HepG2 (cell line): Measurements from ENCODE around the gene BRIP1. TPM values are rescaled to one million over a fixed set of nuclear protein-coding genes. Genes with fewer than 3 reads are reported as not detected.

ENCODE experiments used
- ATAC-seq: fragments of 200-7000 bp; cut with Tn5 transposase; 3 replicates; pipeline ENCODE4 v1.9.1; 2020; ENCODE audit warnings: mild to moderate bottlenecking, moderate library complexity
- BruUV-seq: library from RNA; stranded (reverse); fragments of 400-500 nt; replicated peaks from 2 replicates; lab custom pipeline; 2021; lab: Mats Ljungman, UMichigan
- CTCF ChIA-PET: fragments of 300-600 bp; formaldehyde crosslinking; extraction: SDS; loops from one replicate; lab custom pipeline; 2021; ENCODE audit warnings: low total read pairs, inconsistent platforms, low intra/inter-chr PET ratio; lab: Yijun Ruan, JAX
- POLR2A ChIA-PET: fragments of 350-600 bp; sonication (Branson Sonifier 250); formaldehyde crosslinking; loops from one replicate; lab custom pipeline; 2020; ENCODE audit warnings: antibody characterized with exemption, inconsistent platforms; lab: Yijun Ruan, JAX
- DNase-seq: peaks from one replicate; pipeline ENCODE4 v3.0.0-alpha.2; 2015; ENCODE audit warnings: low spot score
- FAIRE-seq: peaks from 3 replicates; lab custom pipeline; 2011; peaks lifted over from hg19 to GRCh38; lab: Jason Lieb, UNC
- H2AFZ ChIP-seq: one replicate; pipeline ENCODE4 v1.6.1; 2011; ENCODE audit warnings: low read length, inconsistent platforms
- H3K27ac ChIP-seq: fragments of 300-600 bp; 3 replicates; pipeline ENCODE4 v1.8.0; 2011; ENCODE audit warnings: mixed run types, mild to moderate bottlenecking, mixed read lengths, low read length, inconsistent platforms; ENCODE audit not compliant: insufficient read depth; ENCODE audit errors: extremely low read length
- H3K27me3 ChIP-seq, 2 experiments: fragments of 200-600 bp in 1 of 2; 2 replicates in 1 of 2; 3 replicates in 1 of 2; pipeline versions ENCODE4 v1.6.0 to v1.8.0; 2011; ENCODE audit warnings: low read length in 2 of 2, mild to moderate bottlenecking in 2 of 2, moderate library complexity in 2 of 2, inconsistent platforms in 1 of 2; ENCODE audit not compliant: insufficient read depth in 2 of 2, control insufficient read depth in 1 of 2
- H3K36me3 ChIP-seq, 2 experiments: fragments of 200-600 bp in 1 of 2; replicated peaks in 1 of 2; 2 replicates in 1 of 2; 3 replicates in 1 of 2; pipeline versions ENCODE4 v1.5.1 to v1.8.0; 2011; ENCODE audit warnings: low read length in 2 of 2, inconsistent platforms in 1 of 2; ENCODE audit not compliant: insufficient read depth in 2 of 2, control insufficient read depth in 1 of 2
- H3K4me1 ChIP-seq: 2 replicates; pipeline ENCODE4 v1.5.1; 2012; ENCODE audit warnings: low read length, inconsistent platforms; ENCODE audit not compliant: insufficient read depth
- H3K4me2 ChIP-seq: 2 replicates; pipeline ENCODE4 v1.6.0; 2011; ENCODE audit warnings: low read depth, low read length, inconsistent platforms
- H3K4me3 ChIP-seq, 3 experiments: fragments of 200-600 bp in 1 of 3; sonication (generic), shearing (Covaris generic) in 1 of 3; replicated peaks in 1 of 3; 2 replicates each; pipeline ENCODE4 v1.5.1; 2011 to 2016; ENCODE audit warnings: low read length in 3 of 3, inconsistent platforms in 2 of 3, low read depth in 2 of 3, mild to moderate bottlenecking in 2 of 3, control low read depth in 1 of 3, mixed read lengths in 1 of 3; ENCODE audit not compliant: insufficient read depth in 1 of 3
- H3K79me2 ChIP-seq: one replicate; pipeline ENCODE4 v1.6.1; 2011; ENCODE audit warnings: low read length, inconsistent platforms; ENCODE audit not compliant: insufficient read depth
- H3K9ac ChIP-seq: 2 replicates; pipeline ENCODE4 v1.6.0; 2011; ENCODE audit warnings: mild to moderate bottlenecking, low read depth, low read length, inconsistent platforms; ENCODE audit not compliant: insufficient read depth
- H3K9me3 ChIP-seq: 2 replicates; pipeline ENCODE4 v1.5.1; 2012; ENCODE audit warnings: mild to moderate bottlenecking, low read length
- H4K20me1 ChIP-seq: 2 replicates; pipeline ENCODE4 v1.6.0; 2011; ENCODE audit warnings: inconsistent platforms, mild to moderate bottlenecking, low read length, moderate library complexity; ENCODE audit not compliant: insufficient read depth
- BCLAF1 ChIP-seq: fragments of 450-650 bp; IDR thresholded peaks from 2 replicates; pipeline ENCODE4 v1.6.1; 2017; ENCODE audit warnings: mild to moderate bottlenecking
- CBFB ChIP-seq: sonication (generic); formaldehyde crosslinking; IDR thresholded peaks from 2 replicates; pipeline ENCODE4 v1.4.0; 2020; ENCODE audit warnings: missing genetic modification reagents
- RBAK ChIP-seq: sonication (generic); formaldehyde crosslinking; IDR thresholded peaks from 2 replicates; pipeline ENCODE4 v1.5.1; 2020; ENCODE audit warnings: mild to moderate bottlenecking, missing genetic modification reagents
- SKI ChIP-seq: fragments of 450-650 bp; IDR thresholded peaks from one replicate; pipeline ENCODE4 v1.6.1; 2018; ENCODE audit warnings: mild to moderate bottlenecking; ENCODE audit not compliant: partially characterized antibody
- ZNF274 ChIP-seq: sonication (generic); formaldehyde crosslinking; IDR thresholded peaks from 2 replicates; pipeline ENCODE4 v1.5.1; 2020; ENCODE audit warnings: mild to moderate bottlenecking, missing genetic modification reagents
- ZNF770 ChIP-seq: sonication (generic); formaldehyde crosslinking; IDR thresholded peaks from 2 replicates; pipeline ENCODE4 v1.5.0; 2020; ENCODE audit warnings: mild to moderate bottlenecking, missing genetic modification reagents
- WGBS: methylation state at CpG from one replicate; pipeline ENCODE4 v1.1.6; 2017; ENCODE audit warnings: low lambda C conversion rate; 5-methylcytosine and 5-hydroxymethylcytosine counted together
- in situ Hi-C: cut with HindIII; loops from 2 replicates; pipeline ENCODE4 v1.10.0; 2017; ENCODE audit warnings: low pct_unique_long_range_greater_than_20kb; ENCODE audit not compliant: extremely low pct_ligation_motif_present
- intact Hi-C: fragments of 100-400 bp; cut with micrococcal nuclease; formaldehyde crosslinking; loops from one replicate; pipeline ENCODE4 v1.10.0; 2022; ENCODE audit not compliant: unreplicated experiment
- polyA plus RNA-seq, 8 experiments: library from polyadenylated mRNA; depleted of rRNA in 3 of 8; stranded (reverse) in 7 of 8; unstranded in 1 of 8; fragments of >200 nt; fragmentation: Illumina TruSeq in 4 of 8; extraction: Trizol in 4 of 8; gene quantifications; 2 replicates each; pipeline versions ENCODE4 v1.2.1 to v1.2.3, GENCODE V29; 2011 to 2016; ENCODE audit warnings: low read depth in 4 of 8, missing spikeins in 1 of 8, mixed read lengths in 1 of 8; ENCODE audit not compliant: insufficient read depth in 1 of 8
- total RNA-seq, 5 experiments: library from RNA; depleted of rRNA; stranded (reverse); fragments of >200 nt; fragmentation: Illumina TruSeq; extraction: Trizol; gene quantifications; 2 replicates each; pipeline ENCODE4 v1.2.3, GENCODE V29; 2016; ENCODE audit warnings: low read depth in 1 of 5

Gene BRIP1
- total and polyA plus RNA-seq, 2 of the 13 experiments (the other 11 are each of a cell fraction or from before 2014, with no cell fraction given), result 3.8 to 27.7 TPM

DNA sequence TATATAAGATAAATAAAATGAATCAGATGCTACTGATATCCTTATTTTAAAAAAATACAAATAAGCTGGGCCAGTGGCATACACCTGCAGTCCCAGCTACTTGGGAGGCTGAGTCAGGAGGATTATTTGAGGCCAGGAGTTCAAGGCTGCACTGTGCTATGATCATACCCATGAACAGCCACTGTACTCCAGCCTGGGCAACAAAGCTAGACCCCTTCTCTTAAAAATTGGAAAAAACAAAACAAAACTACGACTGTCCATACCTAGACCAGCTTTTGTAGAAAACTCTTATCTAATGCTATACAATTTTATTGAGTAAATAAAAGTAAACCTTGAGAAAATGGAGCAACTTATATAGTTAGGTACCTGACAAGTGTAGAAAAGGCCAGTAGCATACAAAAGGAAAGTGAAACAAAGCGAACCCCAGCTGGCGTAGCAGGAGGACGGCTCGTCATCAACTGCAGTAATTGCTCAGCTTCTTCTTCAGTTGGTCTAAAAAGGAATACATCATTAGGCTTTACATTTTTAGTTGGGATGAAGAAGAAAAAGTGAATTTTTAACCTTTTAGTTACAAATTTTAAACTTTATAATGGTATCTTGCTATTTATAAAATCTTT, 40.9 kb upstream of the BRIP1 start:
- in situ Hi-C loops, result no loop called here
- TF ChIP-seq RBAK (CRISPR knock-in tag) (no peak), ZNF770 (CRISPR knock-in tag) (0 out of 2 replicates have a peak, but pooled peaks have one; percentile 30)
- TF ChIP-seq, all 625 proteins: peak for 1
- no peak for ATAC-seq
- 99% methylated on average over 5 of the region's 5 CpGs for WGBS
- no peak overlapping the region for H3K4me3 ChIP-seq
- H3K4me2 ChIP-seq, result no peak overlapping the region
- no peak overlapping the region for H3K27ac ChIP-seq
- no peaks in the 10 kb centered on the region for H4K20me1 ChIP-seq
- no peaks in the 10 kb centered on the region for H3K79me2 ChIP-seq
- peaks cover 30 to 79% of the 10 kb centered on the region in 2 experiments for H3K36me3 ChIP-seq
- H3K9ac ChIP-seq, result no peak overlapping the region
- H2AFZ ChIP-seq, result no peak overlapping the region
- POLR2A ChIA-PET, result no interaction called here
- no peak for FAIRE-seq
- no peak for DNase-seq
- intact Hi-C loops, result no loop called here
- no peaks in the 10 kb centered on the region for H3K27me3 ChIP-seq
- no TSS peak for BruUV-seq
- CTCF ChIA-PET, result no interaction called here
- no peaks in the 10 kb centered on the region for H3K4me1 ChIP-seq
- no peaks in the 10 kb centered on the region for H3K9me3 ChIP-seq

- Histone ChIP-seq H3K4me2 (no peak overlapping the region), H2AFZ (no peak overlapping the region), H3K79me2 (no peaks in the 10 kb centered on the region), H3K36me3 (peaks cover 30 to 73% of the 10 kb centered on the region in 2 experiments), H4K20me1 (no peaks in the 10 kb centered on the region), H3K27ac (no peak overlapping the region), H3K9me3 (no peaks in the 10 kb centered on the region), H3K9ac (no peak overlapping the region), H3K4me1 (no peaks in the 10 kb centered on the region), H3K27me3 (no peaks in the 10 kb centered on the region), H3K4me3 (no peak overlapping the region)
- POLR2A ChIA-PET, result interaction anchor here (1.1 kb wide), 2 partner anchors 24 to 40 kb away, joined by 3 to 4 read pairs; partner anchors contain the start of gene BRIP1
- TF ChIP-seq CBFB (CRISPR knock-in tag) (no peak), SKI (no peak), ZNF274 (CRISPR knock-in tag) (no peak), BCLAF1 (no peak)
- no peak for ATAC-seq
- DNase-seq, result no peak
- no peak for FAIRE-seq
- CTCF ChIA-PET, result no interaction called here
- 97% methylated on average over 3 of the region's 3 CpGs for WGBS
- no TSS peak for BruUV-seq
- in situ Hi-C loops, result no loop called here
- intact Hi-C loops, result no loop called here
These were observed 39.9 kb upstream of the BRIP1 start for GRCh38 chr17:61903251-61903650.
